NT2/D1 (cell line): ENCODE data around the gene BLACAT1.

Experiments
- DNase-seq: peaks from one replicate; pipeline ENCODE4 v3.0.0-alpha.2; 2011; ENCODE audit warnings: low read depth, low spot score
- H3K27me3 ChIP-seq: 2 replicates; pipeline ENCODE4 v1.6.0; 2011; ENCODE audit warnings: mild to moderate bottlenecking; ENCODE audit not compliant: insufficient read length, insufficient read depth
- H3K36me3 ChIP-seq: 2 replicates; pipeline ENCODE4 v1.6.1; 2011; ENCODE audit warnings: mild to moderate bottlenecking, low read length, mixed read lengths; ENCODE audit not compliant: insufficient read depth, insufficient read length
- H3K4me1 ChIP-seq: 2 replicates; pipeline ENCODE4 v1.5.1; 2011; ENCODE audit not compliant: insufficient read depth, insufficient read length
- H3K4me3 ChIP-seq: 2 replicates; pipeline ENCODE4 v1.5.1; 2011; ENCODE audit warnings: low read depth; ENCODE audit not compliant: insufficient read length
- H3K9ac ChIP-seq: 2 replicates; pipeline ENCODE4 v1.6.0; 2011; ENCODE audit warnings: low read depth; ENCODE audit not compliant: insufficient read length
- H3K9me3 ChIP-seq: 2 replicates; pipeline ENCODE4 v1.5.1; 2011; ENCODE audit warnings: mild to moderate bottlenecking, low read length; ENCODE audit not compliant: insufficient read depth
- SUZ12 ChIP-seq: IDR thresholded peaks from 2 replicates; pipeline ENCODE4 v1.6.1; 2011; ENCODE audit not compliant: insufficient read length, insufficient read depth; ENCODE audit errors: extremely low read depth
- YY1 ChIP-seq: IDR thresholded peaks from 2 replicates; pipeline ENCODE4 v1.6.1; 2011; ENCODE audit not compliant: insufficient read length, insufficient read depth
- ZNF274 ChIP-seq: IDR thresholded peaks from 2 replicates; pipeline ENCODE4 v1.6.1; 2011; ENCODE audit warnings: mild to moderate bottlenecking, low read depth, low read length

The BLACAT1 gene

DNA sequence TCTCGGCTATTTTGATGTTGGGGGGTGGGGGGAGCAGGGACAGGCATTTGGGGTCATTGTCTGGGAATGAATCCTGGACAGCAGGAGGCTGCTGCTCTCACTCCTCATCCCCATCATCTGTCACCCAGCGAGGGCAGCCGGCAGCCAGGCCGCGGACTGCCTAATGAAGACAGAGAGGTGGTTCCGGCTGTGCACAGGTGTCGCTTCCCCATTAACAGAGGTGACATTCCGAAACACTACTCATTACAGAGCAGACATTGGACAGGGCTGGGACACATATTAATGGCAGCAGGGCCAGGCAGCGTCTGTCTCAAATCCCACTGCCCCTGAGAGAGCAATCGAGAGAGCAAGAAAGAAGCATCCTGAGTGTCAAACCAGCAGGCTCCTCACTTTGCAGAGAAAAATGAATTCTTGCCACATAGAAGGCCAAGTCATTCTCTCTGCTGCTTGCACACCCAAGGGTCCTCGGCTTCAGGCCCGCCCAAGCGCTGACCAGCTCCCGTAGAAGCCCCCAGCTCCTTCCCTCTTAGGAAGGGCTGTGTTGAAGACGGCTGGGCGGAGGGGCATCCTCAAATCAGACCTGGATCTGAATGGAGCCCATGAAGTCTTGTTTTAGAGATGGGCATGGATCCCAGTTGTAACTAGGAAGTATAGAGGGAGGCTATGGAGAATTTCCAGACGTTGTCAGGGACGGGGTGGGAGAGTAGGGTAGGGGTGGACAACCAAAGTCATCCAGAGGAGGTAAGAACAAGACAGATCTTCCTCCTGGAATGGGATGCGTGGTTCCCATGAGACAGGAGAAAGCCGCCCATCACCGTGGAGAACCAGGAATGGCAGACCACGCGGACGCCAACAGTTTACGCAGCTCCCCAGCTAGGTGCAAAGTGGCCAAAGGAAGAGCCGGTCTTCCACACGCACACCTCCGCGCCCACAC, 25.8 kb downstream of the BLACAT1 start:
- DNase-seq, result no peak
- Histone ChIP-seq H3K9ac (peak overlapping the region; percentile 16), H3K4me3 (peak overlapping the region; percentile 36), H3K4me1 (peaks cover 5% of the 10 kb centered on the region), H3K27me3 (peaks cover 17% of the 10 kb centered on the region), H3K36me3 (no peaks in the 10 kb centered on the region), H3K9me3 (no peaks in the 10 kb centered on the region)
- TF ChIP-seq SUZ12 (no peak), YY1 (no peak), ZNF274 (no peak)

DNA sequence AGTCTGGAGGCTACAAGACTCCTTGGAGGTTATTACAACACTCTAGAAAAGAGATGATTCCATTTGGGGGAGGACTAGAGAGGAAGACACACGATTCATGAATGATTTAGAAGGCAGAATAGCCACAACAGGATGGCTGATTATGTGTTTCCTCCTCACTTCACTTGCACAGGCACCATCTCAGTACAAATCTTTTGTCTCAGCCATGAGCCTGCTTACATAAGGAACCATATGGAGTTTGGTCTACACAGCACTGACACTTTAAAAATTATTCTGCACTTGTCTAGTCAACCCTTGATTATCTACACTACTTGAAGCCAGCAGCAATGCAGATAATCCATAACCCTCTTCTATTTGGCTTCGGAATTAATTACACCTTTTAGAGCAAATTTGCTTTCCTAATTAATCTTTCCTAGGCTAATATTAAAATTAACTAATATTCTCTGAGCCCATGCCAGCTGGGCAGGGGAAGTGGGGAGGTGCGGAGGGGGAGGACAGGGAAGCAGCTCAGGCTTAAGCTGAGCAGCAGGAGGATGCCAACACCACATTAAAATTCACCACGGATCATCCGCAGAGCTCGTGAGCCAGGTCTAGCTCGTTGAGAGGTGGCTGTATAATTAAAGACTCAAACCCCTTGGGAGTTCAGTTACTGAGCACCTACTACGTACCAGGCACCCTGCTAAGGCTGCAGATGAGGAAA, 30.8 kb downstream of the BLACAT1 start:
- TF ChIP-seq YY1 (no peak), SUZ12 (no peak), ZNF274 (no peak)
- Histone ChIP-seq H3K9ac (no peak overlapping the region), H3K4me1 (peaks cover 3% of the 10 kb centered on the region), H3K9me3 (no peaks in the 10 kb centered on the region), H3K36me3 (no peaks in the 10 kb centered on the region), H3K4me3 (no peak overlapping the region), H3K27me3 (peaks cover 17% of the 10 kb centered on the region)
- no peak for DNase-seq

DNA sequence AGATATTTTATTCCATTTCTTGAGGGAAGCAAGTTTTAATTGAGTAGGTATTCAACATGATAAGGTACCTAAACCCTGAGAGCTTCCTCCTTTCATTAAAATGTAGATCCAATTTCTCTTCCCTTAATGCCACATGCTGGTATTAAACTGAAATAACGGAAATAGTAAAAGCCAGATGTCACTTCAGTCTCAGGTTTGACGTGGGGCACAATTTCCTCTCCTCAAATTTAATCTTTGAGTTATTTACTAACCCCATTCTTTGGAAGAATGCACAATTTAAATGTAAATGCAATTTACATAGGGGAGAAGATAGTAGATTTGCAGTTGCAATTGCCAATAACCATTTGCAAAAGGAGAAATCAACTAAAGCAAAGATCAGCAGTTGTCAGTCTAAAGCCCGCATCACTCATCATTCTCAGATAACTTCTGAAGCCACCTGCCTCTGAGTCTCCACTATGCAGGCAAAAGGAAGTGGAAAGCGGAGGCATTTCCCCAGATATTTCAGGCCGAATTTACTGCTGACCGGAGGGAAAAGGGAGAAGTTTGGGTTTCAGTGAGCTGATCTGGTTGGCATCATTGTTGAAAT, 31.9 kb downstream of the BLACAT1 start:
- no peak overlapping the region for H3K4me3 ChIP-seq
- no peaks in the 10 kb centered on the region for H3K9me3 ChIP-seq
- H3K27me3 ChIP-seq, result peaks cover 13% of the 10 kb centered on the region
- peaks cover 3% of the 10 kb centered on the region for H3K4me1 ChIP-seq
- no peaks in the 10 kb centered on the region for H3K36me3 ChIP-seq
- TF ChIP-seq ZNF274, result no peak
- TF ChIP-seq SUZ12, result no peak
- TF ChIP-seq YY1, result no peak
- DNase-seq, result no peak
- no peak overlapping the region for H3K9ac ChIP-seq

DNA sequence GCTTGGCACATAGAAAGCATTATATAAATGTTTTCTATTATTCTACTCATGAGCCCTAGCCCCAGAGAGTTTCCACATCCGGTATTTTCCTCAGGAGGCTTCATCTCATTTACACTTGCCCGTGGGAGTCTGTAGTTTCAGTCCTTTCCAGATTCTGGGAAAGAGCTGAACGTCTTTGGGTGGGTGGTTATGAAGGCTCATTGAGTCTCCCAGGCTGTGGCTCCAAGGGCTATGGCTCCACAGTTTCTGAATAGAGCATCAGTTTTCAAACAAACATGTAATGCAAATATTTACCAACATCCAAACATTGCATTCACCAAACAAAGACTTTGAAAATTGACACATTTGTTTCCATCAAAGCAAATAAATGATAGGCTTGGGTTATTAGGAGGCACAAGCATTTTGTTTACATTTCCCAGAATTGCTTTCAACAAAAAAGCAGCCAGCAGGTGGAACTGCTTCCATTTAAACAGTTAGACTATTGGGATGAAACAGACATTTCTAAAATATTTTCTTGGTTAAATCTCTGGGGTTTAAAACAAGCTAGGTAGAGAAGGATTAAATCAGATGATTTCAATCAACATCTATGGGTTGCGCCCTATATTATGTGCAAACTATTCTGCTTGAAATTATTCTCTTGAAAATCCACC, 32.7 kb downstream of the BLACAT1 start:
- H3K36me3 ChIP-seq, result no peaks in the 10 kb centered on the region

DNA sequence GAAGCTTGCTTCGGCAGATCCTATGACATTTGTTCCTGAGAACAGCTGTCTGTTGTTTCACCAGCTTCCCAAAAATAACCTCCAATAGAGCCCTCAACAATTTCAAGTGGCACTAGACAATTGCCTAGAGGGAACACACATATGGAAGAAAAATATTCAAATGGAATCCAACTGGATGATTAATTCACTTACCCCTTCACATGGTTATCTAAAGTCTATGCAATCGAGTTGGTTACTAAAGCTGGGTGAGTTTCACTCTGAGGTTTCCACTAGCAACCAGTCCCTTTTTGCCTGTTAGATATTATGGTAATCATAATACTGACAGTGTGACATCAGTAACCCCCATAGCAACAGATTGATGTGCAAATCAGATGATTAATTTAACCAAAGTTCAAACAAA, 34.0 kb downstream of the BLACAT1 start, which contains the start of gene LEMD1:
TSS of gene LEMD1 (minus strand) at position 259 of the 400 bp plus-strand sequence. CDS start 1,520 bp downstream, outside the sequence.
- no peak for DNase-seq
- no peaks in the 10 kb centered on the region for H3K36me3 ChIP-seq
- H3K9me3 ChIP-seq, result no peaks in the 10 kb centered on the region
- H3K4me3 ChIP-seq, result no peak within 1 kb of the TSS
- peaks cover 8% of the 10 kb centered on the region for H3K4me1 ChIP-seq
- TF ChIP-seq ZNF274 (no peak), SUZ12 (no peak), YY1 (no peak)
- peaks cover 3% of the 10 kb centered on the region for H3K27me3 ChIP-seq
- no peak within 1 kb of the TSS for H3K9ac ChIP-seq

More for the DNA sequence above, 32.7 kb downstream of the BLACAT1 start:
- no peak overlapping the region for H3K9ac ChIP-seq
- H3K4me3 ChIP-seq, result no peak overlapping the region
- no peaks in the 10 kb centered on the region for H3K9me3 ChIP-seq
- DNase-seq, result no peak
- TF ChIP-seq YY1 (no peak), SUZ12 (no peak), ZNF274 (no peak)
- peaks cover 7% of the 10 kb centered on the region for H3K27me3 ChIP-seq
- peaks cover 3% of the 10 kb centered on the region for H3K4me1 ChIP-seq

DNA sequence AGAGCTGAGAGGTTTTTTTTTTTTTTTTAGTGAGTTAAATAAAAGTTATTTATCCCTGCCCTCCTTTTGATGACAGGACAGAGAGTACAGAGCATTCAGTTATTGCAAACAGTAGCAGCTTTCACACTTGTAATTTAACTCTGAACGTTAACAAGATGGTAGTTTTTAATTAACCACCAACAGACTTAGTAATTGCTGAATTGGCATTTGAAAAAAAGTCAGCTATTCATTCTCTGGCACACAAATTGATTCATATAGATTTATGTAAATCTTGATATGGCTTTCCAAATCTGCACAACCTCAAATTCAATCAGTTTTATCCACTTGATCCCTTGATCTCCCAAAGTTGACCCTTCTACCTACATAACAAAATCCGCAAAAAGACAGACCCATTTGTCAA, 34.9 kb downstream of the BLACAT1 start:
- no peaks in the 10 kb centered on the region for H3K9me3 ChIP-seq
- H3K9ac ChIP-seq, result no peak overlapping the region
- H3K4me1 ChIP-seq, result peaks cover 6% of the 10 kb centered on the region
- TF ChIP-seq SUZ12, result no peak
- TF ChIP-seq YY1, result no peak
- TF ChIP-seq ZNF274, result no peak
- DNase-seq, result no peak
- peaks cover 3% of the 10 kb centered on the region for H3K27me3 ChIP-seq
- no peaks in the 10 kb centered on the region for H3K36me3 ChIP-seq
- H3K4me3 ChIP-seq, result no peak overlapping the region
